Measurements from ENCODE around the gene TAB2.

The TAB2 gene

GRCh38 chr6:149389509-149390297 is 72.2 kb downstream of the TAB2 start:
- H3K4me3 ChIP-seq (ENCODE audit: low read length), result no peak overlapping the region
- TF ChIP-seq EZH2phosphoT487 (IDR thresholded peaks at IDR 0.05; ENCODE audit: low read depth), result no peak
- TF ChIP-seq, protein P1, sequence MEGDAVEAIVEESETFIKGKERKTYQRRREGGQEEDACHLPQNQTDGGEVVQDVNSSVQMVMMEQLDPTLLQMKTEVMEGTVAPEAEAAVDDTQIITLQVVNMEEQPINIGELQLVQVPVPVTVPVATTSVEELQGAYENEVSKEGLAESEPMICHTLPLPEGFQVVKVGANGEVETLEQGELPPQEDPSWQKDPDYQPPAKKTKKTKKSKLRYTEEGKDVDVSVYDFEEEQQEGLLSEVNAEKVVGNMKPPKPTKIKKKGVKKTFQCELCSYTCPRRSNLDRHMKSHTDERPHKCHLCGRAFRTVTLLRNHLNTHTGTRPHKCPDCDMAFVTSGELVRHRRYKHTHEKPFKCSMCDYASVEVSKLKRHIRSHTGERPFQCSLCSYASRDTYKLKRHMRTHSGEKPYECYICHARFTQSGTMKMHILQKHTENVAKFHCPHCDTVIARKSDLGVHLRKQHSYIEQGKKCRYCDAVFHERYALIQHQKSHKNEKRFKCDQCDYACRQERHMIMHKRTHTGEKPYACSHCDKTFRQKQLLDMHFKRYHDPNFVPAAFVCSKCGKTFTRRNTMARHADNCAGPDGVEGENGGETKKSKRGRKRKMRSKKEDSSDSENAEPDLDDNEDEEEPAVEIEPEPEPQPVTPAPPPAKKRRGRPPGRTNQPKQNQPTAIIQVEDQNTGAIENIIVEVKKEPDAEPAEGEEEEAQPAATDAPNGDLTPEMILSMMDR (IDR thresholded peaks at IDR 0.05; ENCODE audit: low read depth, low read length), result no peak
- no peak overlapping the region for H3K4me2 ChIP-seq (ENCODE audit: low read length)
- no peak overlapping the region for H3K27ac ChIP-seq (ENCODE audit: low read length)
- H3K9ac ChIP-seq (ENCODE audit: low read length), result no peak overlapping the region
- peaks cover 91% of the 10 kb centered on the region for H3K79me2 ChIP-seq (ENCODE audit: low read length)
- peaks cover 27% of the 10 kb centered on the region for H4K20me1 ChIP-seq (ENCODE audit: insufficient read depth, low read length)
- peaks cover 44% of the 10 kb centered on the region for H3K36me3 ChIP-seq (replicated peaks; ENCODE audit: low read depth, low read length)
- no peaks in the 10 kb centered on the region for H3K27me3 ChIP-seq (ENCODE audit: low read depth, low read length)
- peaks cover 7% of the 10 kb centered on the region for H3K4me1 ChIP-seq (ENCODE audit: low read length)
- H2AFZ ChIP-seq (ENCODE audit: low read depth, low read length), result no peak overlapping the region
- 0 out of 2 replicates have a peak, but pooled peaks cover 5% of the 10 kb centered on the region for H3K9me3 ChIP-seq (ENCODE audit: insufficient read depth, low read length)

DNA sequence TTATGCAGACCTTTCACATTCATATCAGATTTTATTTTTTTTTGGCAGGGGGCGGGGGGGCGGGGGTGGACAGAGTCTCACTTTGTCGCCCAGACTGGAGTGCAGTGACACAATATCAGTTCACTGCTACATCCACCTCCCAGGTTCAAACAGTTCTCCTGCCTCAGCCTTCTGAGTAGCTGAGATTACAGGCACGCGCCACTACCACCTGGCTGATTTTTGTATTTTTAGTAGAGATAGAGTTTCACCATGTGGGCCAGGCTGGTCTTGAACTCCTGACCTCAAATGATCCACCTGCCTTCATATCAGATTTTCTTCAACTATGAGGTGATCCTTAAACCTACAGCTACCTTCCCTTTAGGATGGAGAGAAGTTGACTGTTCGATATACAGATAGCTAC is 74.6 kb downstream of the TAB2 start:
- no peak overlapping the region for H3K4me3 ChIP-seq (ENCODE audit: low read length)
- H3K79me2 ChIP-seq (ENCODE audit: low read length), result peaks cover 92% of the 10 kb centered on the region

DNA sequence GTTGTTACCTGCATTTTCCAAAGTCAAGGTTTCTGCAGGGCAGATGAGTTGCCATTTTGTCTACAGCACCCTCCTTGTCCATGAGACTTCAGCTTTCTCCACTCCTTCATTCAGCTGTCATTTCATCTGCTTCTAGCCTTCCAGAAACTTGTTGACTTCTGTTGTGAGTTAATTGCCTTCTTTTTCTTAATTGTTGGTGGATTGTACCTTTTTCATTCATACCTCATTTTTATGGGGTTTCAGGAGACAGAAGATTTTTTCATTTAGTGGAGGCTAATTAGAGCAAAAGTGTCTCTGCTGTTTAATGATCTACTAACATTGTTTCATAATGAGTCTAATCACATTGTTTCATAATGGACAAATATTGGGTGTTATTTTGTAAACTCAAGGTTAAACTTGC is 75.0 kb downstream of the TAB2 start:
- H3K79me2 ChIP-seq (ENCODE audit: low read length), result peaks cover 90% of the 10 kb centered on the region
- H4K20me1 ChIP-seq (ENCODE audit: insufficient read depth, low read length), result peaks cover 42% of the 10 kb centered on the region

More for the DNA sequence above, 74.6 kb downstream of the TAB2 start:
- H3K9ac ChIP-seq (ENCODE audit: low read length), result no peak overlapping the region
- no peak overlapping the region for H3K27ac ChIP-seq (ENCODE audit: low read length)
- peaks cover 7% of the 10 kb centered on the region for H3K4me1 ChIP-seq (ENCODE audit: low read length)
- peaks cover 34% of the 10 kb centered on the region for H3K36me3 ChIP-seq (replicated peaks; ENCODE audit: low read depth, low read length)
- TF ChIP-seq, protein P1 (IDR thresholded peaks at IDR 0.05; ENCODE audit: low read depth, low read length), result no peak
- no peak for TF ChIP-seq EZH2phosphoT487 (IDR thresholded peaks at IDR 0.05; ENCODE audit: low read depth)
- no peaks in the 10 kb centered on the region for H3K27me3 ChIP-seq (ENCODE audit: low read depth, low read length)
- H2AFZ ChIP-seq (ENCODE audit: low read depth, low read length), result no peak overlapping the region
- no peak overlapping the region for H3K4me2 ChIP-seq (ENCODE audit: low read length)
- peaks cover 42% of the 10 kb centered on the region for H4K20me1 ChIP-seq (ENCODE audit: insufficient read depth, low read length)
- no peaks in the 10 kb centered on the region for H3K9me3 ChIP-seq (ENCODE audit: insufficient read depth, low read length)

DNA sequence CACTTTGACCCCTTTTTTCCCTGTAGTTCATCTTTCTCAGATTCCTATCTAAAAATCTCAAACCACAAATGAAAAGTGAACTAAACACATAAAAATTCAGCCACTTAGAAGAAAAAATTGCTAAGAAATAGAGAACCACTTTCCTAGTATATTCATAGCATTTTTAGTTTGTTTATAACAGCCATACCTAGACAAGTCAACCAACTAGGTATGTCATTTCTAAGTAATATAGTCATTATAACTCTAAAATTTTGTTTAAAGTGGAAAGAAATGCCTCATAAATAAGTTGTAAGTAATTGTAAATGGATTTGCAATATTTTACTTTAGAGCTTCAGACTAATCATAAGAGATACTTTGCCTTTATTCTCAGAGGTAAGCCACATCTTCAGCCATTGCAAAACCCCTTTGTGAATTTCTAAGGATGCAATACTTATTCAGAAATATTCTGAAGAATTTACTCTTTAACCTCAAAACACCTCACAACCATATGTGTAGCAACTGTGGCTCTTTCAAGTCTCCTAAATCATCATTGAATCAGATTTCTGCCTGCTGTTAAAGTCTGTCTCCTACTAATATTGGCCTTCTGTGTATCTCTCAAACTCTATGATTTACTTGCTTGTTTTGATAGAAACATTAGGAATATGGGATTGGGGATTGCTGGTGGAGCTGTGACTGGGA is 75.6 kb downstream of the TAB2 start:
- no peak overlapping the region for H3K4me3 ChIP-seq (ENCODE audit: low read length)
- no peaks in the 10 kb centered on the region for H3K27me3 ChIP-seq (ENCODE audit: low read depth, low read length)
- H3K36me3 ChIP-seq (replicated peaks; ENCODE audit: low read depth, low read length), result peaks cover 34% of the 10 kb centered on the region
- TF ChIP-seq EZH2phosphoT487 (IDR thresholded peaks at IDR 0.05; ENCODE audit: low read depth), result no peak
- peaks cover 89% of the 10 kb centered on the region for H3K79me2 ChIP-seq (ENCODE audit: low read length)
- H3K27ac ChIP-seq (ENCODE audit: low read length), result no peak overlapping the region
- H3K9me3 ChIP-seq (ENCODE audit: insufficient read depth, low read length), result no peaks in the 10 kb centered on the region
- H3K4me1 ChIP-seq (ENCODE audit: low read length), result peaks cover 7% of the 10 kb centered on the region
- no peak overlapping the region for H3K9ac ChIP-seq (ENCODE audit: low read length)
- H3K4me2 ChIP-seq (ENCODE audit: low read length), result no peak overlapping the region
- H2AFZ ChIP-seq (ENCODE audit: low read depth, low read length), result no peak overlapping the region
- peaks cover 42% of the 10 kb centered on the region for H4K20me1 ChIP-seq (ENCODE audit: insufficient read depth, low read length)

More for the DNA sequence above, 75.0 kb downstream of the TAB2 start:
- Histone ChIP-seq H2AFZ (ENCODE audit: low read depth, low read length) (no peak overlapping the region), H3K9me3 (ENCODE audit: insufficient read depth, low read length) (no peaks in the 10 kb centered on the region), H3K36me3 (replicated peaks; ENCODE audit: low read depth, low read length) (peaks cover 35% of the 10 kb centered on the region), H3K9ac (ENCODE audit: low read length) (no peak overlapping the region), H3K4me1 (ENCODE audit: low read length) (peaks cover 7% of the 10 kb centered on the region), H3K4me3 (ENCODE audit: low read length) (no peak overlapping the region), H3K4me2 (ENCODE audit: low read length) (no peak overlapping the region), H3K27me3 (ENCODE audit: low read depth, low read length) (no peaks in the 10 kb centered on the region), H3K27ac (ENCODE audit: low read length) (no peak overlapping the region)
- TF ChIP-seq, protein P1 (IDR thresholded peaks at IDR 0.05; ENCODE audit: low read depth, low read length), result no peak
- TF ChIP-seq EZH2phosphoT487 (IDR thresholded peaks at IDR 0.05; ENCODE audit: low read depth), result no peak
